GM23338 (cell line): ENCODE results near the gene PDE4B. TPM values are rescaled to one million over a fixed set of nuclear protein-coding genes. Genes with fewer than 3 reads are reported as not detected.

ENCODE experiments used
- ATAC-seq: fragments of 200-7000 bp; cut with Tn5 transposase; 3 replicates; pipeline ENCODE4 v1.9.1; 2020
- DNase-seq: peaks from one replicate; pipeline ENCODE4 v3.0.0-alpha.2; 2015; ENCODE audit warnings: low spot score
- H2AFZ ChIP-seq: fragments of 200-600 bp; sonication (generic); 2 replicates; pipeline ENCODE4 v1.8.0; 2016; ENCODE audit warnings: antibody characterized with exemption, mild to moderate bottlenecking, moderate library complexity
- H3F3A ChIP-seq: fragments of 200-600 bp; sonication (generic); replicated peaks from 2 replicates; pipeline ENCODE4 v1.8.0; 2017; ENCODE audit warnings: antibody characterized with exemption, mixed run types, low read depth
- H3K27ac ChIP-seq: fragments of 200-600 bp; sonication (generic); 2 replicates; pipeline ENCODE4 v1.6.1; 2016; ENCODE audit warnings: low read depth
- H3K27me3 ChIP-seq: fragments of 200-600 bp; sonication (generic); 2 replicates; pipeline ENCODE4 v1.8.0; 2016; ENCODE audit warnings: mild to moderate bottlenecking, mixed run types, moderate library complexity; ENCODE audit not compliant: insufficient read depth
- H3K36me3 ChIP-seq: fragments of 200-600 bp; sonication (generic); 2 replicates; pipeline ENCODE4 v1.8.0; 2016; ENCODE audit warnings: mild to moderate bottlenecking; ENCODE audit not compliant: insufficient read depth
- H3K4me1 ChIP-seq: fragments of 200-600 bp; sonication (generic); 2 replicates; pipeline ENCODE4 v1.8.0; 2016; ENCODE audit warnings: mild to moderate bottlenecking, moderate library complexity; ENCODE audit not compliant: insufficient read depth
- H3K4me2 ChIP-seq: fragments of 200-600 bp; sonication (generic); 2 replicates; pipeline ENCODE4 v1.7.1; 2017; ENCODE audit warnings: mixed run types
- H3K4me3 ChIP-seq: fragments of 200-600 bp; sonication (generic); 2 replicates; pipeline ENCODE4 v1.6.1; 2016; ENCODE audit warnings: mixed run types
- H3K79me2 ChIP-seq: fragments of 200-600 bp; sonication (generic); replicated peaks from 2 replicates; pipeline ENCODE4 v1.8.0; 2017; ENCODE audit warnings: mild to moderate bottlenecking; ENCODE audit not compliant: insufficient read depth
- H3K9me2 ChIP-seq: fragments of 200-600 bp; sonication (generic); 2 replicates; pipeline ENCODE4 v1.8.0; 2017; ENCODE audit not compliant: insufficient read depth
- H4K20me1 ChIP-seq: fragments of 200-600 bp; sonication (generic); replicated peaks from 2 replicates; pipeline ENCODE4 v1.8.0; 2017; ENCODE audit warnings: mild to moderate bottlenecking; ENCODE audit not compliant: insufficient read depth
- H3K27ac Mint-ChIP-seq: 2 replicates; pipeline ENCODE4 v1.8.0; 2020; ENCODE audit warnings: inconsistent platforms, mild to moderate bottlenecking, moderate library complexity, mixed read lengths
- H3K27me3 Mint-ChIP-seq: 3 replicates; pipeline ENCODE4 v1.8.0; 2022; ENCODE audit warnings: low read depth, mild to moderate bottlenecking, moderate library complexity, mixed read lengths, inconsistent platforms; ENCODE audit not compliant: insufficient read depth, poor library complexity
- H3K36me3 Mint-ChIP-seq: 3 replicates; pipeline ENCODE4 v1.8.0; 2021; ENCODE audit warnings: low read depth, mild to moderate bottlenecking, inconsistent platforms, moderate library complexity, mixed read lengths
- H3K4me1 Mint-ChIP-seq: 3 replicates; pipeline ENCODE4 v1.8.0; 2020; ENCODE audit warnings: mild to moderate bottlenecking, inconsistent platforms, mixed read lengths
- H3K4me3 Mint-ChIP-seq: 3 replicates; pipeline ENCODE4 v1.8.0; 2021; ENCODE audit warnings: moderate library complexity, mild to moderate bottlenecking, inconsistent platforms, mixed read lengths
- H3K9me3 Mint-ChIP-seq: 3 replicates; pipeline ENCODE4 v1.8.0; 2020; ENCODE audit warnings: moderate library complexity, mild to moderate bottlenecking, inconsistent platforms, mixed read lengths
- CREB1 ChIP-seq: fragments of 250-450 bp; sonication (Bioruptor Pico); IDR thresholded peaks from 2 replicates; pipeline ENCODE4 v1.5.0; 2020; ENCODE audit warnings: low read depth, mild to moderate bottlenecking, moderate library complexity
- EZH2 ChIP-seq: fragments of 200-600 bp; sonication (generic); IDR thresholded peaks from one replicate; pipeline ENCODE4 v1.8.0; 2017; ENCODE audit warnings: antibody characterized with exemption, mild to moderate bottlenecking, low read depth; ENCODE audit not compliant: unreplicated experiment
- EZH2phosphoT487 ChIP-seq: fragments of 200-600 bp; sonication (generic); IDR thresholded peaks from one replicate; pipeline ENCODE4 v1.8.1; 2018; ENCODE audit warnings: antibody characterized with exemption; ENCODE audit not compliant: unreplicated experiment
- JUNB ChIP-seq: IDR thresholded peaks from one replicate; pipeline ENCODE4 v1.6.1; 2016; ENCODE audit warnings: antibody characterized with exemption; ENCODE audit not compliant: unreplicated experiment
- NANOG ChIP-seq: IDR thresholded peaks from 2 replicates; pipeline ENCODE4 v1.6.1; 2016; ENCODE audit warnings: antibody characterized with exemption, borderline replicate concordance
- POLR2AphosphoS5 ChIP-seq: IDR thresholded peaks from 2 replicates; pipeline ENCODE4 v1.6.1; 2016; ENCODE audit warnings: antibody characterized with exemption, low read depth
- REST ChIP-seq: IDR thresholded peaks from one replicate; pipeline ENCODE4 v1.6.1; 2018; ENCODE audit warnings: antibody characterized with exemption; ENCODE audit not compliant: unreplicated experiment
- STAT1 ChIP-seq: IDR thresholded peaks from one replicate; pipeline ENCODE4 v1.6.1; 2016; ENCODE audit warnings: antibody characterized with exemption; ENCODE audit not compliant: unreplicated experiment
- ZNF114 ChIP-seq: fragments of 250-450 bp; sonication (Bioruptor Pico); IDR thresholded peaks from 2 replicates; pipeline ENCODE4 v1.5.0; 2020; ENCODE audit warnings: mild to moderate bottlenecking, moderate library complexity
- ZNF331 ChIP-seq: fragments of 250-450 bp; sonication (Bioruptor Pico); IDR thresholded peaks from 2 replicates; pipeline ENCODE4 v1.5.0; 2020; ENCODE audit warnings: low read depth, mild to moderate bottlenecking, moderate library complexity
- polyA plus RNA-seq: library from polyadenylated mRNA; unstranded; fragments of >200 nt; fragmentation: Nextera tagmentation; extraction: Ambion mirVana; gene quantifications from 2 replicates; pipeline ENCODE4 v1.2.1, GENCODE V29; 2016
- total RNA-seq: library from RNA; depleted of rRNA; stranded (reverse); fragments of >200 nt; shearing (Covaris generic); gene quantifications from 2 replicates; pipeline ENCODE4 v1.2.3, GENCODE V29; 2014
- TF ChIP-seq, protein P1 (sequence below): fragments of 250-450 bp; sonication (Bioruptor Pico); IDR thresholded peaks from 2 replicates; pipeline ENCODE4 v1.5.0; 2020; ENCODE audit warnings: mild to moderate bottlenecking, moderate library complexity
- TF ChIP-seq, protein P2 (sequence below), 2 experiments: fragments of 200-600 bp in 1 of 2; sonication (generic) in 1 of 2; conservative IDR thresholded peaks; 2 replicates each; pipeline versions ENCODE4 v1.5.1 to v1.6.1; 2016 to 2017; ENCODE audit warnings: antibody characterized with exemption in 2 of 2, low read depth in 2 of 2, mild to moderate bottlenecking in 2 of 2, moderate library complexity in 1 of 2
- TF ChIP-seq, protein P3 (sequence below): IDR thresholded peaks from 2 replicates; pipeline ENCODE4 v1.6.1; 2016; ENCODE audit warnings: antibody characterized with exemption

The PDE4B gene
- total and polyA plus RNA-seq, 2 experiments from 2014 or later = 14.0 to 25.6 TPM

DNA sequence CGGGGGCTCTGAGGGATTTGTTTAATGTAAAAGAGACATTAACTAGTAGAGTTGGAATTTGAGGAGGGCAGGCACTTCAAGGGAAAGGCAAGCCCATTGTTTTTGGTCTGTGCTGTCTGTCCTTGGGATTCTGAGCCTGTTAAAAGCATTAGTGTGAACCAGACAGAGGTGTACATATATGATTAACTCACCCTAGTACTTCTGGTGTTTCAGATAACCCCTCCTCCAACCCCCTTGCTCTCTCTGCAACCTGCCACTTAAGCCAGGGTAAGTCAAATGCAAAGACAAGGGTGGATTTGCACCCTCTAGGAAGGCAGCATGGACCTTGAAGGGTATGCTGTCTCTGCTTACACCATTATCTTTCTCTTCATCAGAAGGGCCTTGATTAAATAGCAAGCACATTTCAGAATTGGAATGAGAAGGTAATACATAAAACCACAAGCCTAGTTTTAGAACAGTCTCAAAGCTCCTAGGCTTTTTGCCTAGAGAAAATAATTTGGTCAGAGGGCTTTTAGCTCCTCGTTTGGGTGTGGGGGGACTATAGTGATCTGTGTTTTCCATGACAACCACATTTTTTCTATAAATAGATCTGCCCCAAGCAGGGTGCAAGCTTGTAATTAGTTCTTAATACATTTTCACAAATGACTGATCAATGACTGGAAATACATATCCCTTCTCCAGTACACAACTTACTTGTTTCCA lies 620.6 kb downstream of the PDE4B start:
- Histone ChIP-seq H3K4me1 (no peaks in the 10 kb centered on the region), H3F3A (no peaks in the 10 kb centered on the region), H3K4me3 (no peak overlapping the region), H3K9me2 (no peaks in the 10 kb centered on the region), H4K20me1 (no peaks in the 10 kb centered on the region), H3K36me3 (no peaks in the 10 kb centered on the region), H3K27ac (no peak overlapping the region), H3K27me3 (no peaks in the 10 kb centered on the region), H2AFZ (peak overlapping the region; percentile 1; the same call in 1 of the 2 replicates), H3K79me2 (no peaks in the 10 kb centered on the region), H3K4me2 (no peak overlapping the region)
- peaks cover 29% of the 10 kb centered on the region for H3K9me3 Mint-ChIP-seq
- H3K27ac Mint-ChIP-seq = no peak overlapping the region
- no peak overlapping the region for H3K4me3 Mint-ChIP-seq
- no peaks in the 10 kb centered on the region for H3K27me3 Mint-ChIP-seq
- no peaks in the 10 kb centered on the region for H3K4me1 Mint-ChIP-seq
- TF ChIP-seq EZH2phosphoT487 = no peak
- TF ChIP-seq ZNF114 (CRISPR knock-in tag) = no peak
- TF ChIP-seq JUNB = no peak
- TF ChIP-seq EZH2 = no peak
- no peak for TF ChIP-seq NANOG
- TF ChIP-seq CREB1 (CRISPR knock-in tag) = no peak
- no peak for TF ChIP-seq POLR2AphosphoS5
- TF ChIP-seq REST = no peak
- TF ChIP-seq, protein P1, sequence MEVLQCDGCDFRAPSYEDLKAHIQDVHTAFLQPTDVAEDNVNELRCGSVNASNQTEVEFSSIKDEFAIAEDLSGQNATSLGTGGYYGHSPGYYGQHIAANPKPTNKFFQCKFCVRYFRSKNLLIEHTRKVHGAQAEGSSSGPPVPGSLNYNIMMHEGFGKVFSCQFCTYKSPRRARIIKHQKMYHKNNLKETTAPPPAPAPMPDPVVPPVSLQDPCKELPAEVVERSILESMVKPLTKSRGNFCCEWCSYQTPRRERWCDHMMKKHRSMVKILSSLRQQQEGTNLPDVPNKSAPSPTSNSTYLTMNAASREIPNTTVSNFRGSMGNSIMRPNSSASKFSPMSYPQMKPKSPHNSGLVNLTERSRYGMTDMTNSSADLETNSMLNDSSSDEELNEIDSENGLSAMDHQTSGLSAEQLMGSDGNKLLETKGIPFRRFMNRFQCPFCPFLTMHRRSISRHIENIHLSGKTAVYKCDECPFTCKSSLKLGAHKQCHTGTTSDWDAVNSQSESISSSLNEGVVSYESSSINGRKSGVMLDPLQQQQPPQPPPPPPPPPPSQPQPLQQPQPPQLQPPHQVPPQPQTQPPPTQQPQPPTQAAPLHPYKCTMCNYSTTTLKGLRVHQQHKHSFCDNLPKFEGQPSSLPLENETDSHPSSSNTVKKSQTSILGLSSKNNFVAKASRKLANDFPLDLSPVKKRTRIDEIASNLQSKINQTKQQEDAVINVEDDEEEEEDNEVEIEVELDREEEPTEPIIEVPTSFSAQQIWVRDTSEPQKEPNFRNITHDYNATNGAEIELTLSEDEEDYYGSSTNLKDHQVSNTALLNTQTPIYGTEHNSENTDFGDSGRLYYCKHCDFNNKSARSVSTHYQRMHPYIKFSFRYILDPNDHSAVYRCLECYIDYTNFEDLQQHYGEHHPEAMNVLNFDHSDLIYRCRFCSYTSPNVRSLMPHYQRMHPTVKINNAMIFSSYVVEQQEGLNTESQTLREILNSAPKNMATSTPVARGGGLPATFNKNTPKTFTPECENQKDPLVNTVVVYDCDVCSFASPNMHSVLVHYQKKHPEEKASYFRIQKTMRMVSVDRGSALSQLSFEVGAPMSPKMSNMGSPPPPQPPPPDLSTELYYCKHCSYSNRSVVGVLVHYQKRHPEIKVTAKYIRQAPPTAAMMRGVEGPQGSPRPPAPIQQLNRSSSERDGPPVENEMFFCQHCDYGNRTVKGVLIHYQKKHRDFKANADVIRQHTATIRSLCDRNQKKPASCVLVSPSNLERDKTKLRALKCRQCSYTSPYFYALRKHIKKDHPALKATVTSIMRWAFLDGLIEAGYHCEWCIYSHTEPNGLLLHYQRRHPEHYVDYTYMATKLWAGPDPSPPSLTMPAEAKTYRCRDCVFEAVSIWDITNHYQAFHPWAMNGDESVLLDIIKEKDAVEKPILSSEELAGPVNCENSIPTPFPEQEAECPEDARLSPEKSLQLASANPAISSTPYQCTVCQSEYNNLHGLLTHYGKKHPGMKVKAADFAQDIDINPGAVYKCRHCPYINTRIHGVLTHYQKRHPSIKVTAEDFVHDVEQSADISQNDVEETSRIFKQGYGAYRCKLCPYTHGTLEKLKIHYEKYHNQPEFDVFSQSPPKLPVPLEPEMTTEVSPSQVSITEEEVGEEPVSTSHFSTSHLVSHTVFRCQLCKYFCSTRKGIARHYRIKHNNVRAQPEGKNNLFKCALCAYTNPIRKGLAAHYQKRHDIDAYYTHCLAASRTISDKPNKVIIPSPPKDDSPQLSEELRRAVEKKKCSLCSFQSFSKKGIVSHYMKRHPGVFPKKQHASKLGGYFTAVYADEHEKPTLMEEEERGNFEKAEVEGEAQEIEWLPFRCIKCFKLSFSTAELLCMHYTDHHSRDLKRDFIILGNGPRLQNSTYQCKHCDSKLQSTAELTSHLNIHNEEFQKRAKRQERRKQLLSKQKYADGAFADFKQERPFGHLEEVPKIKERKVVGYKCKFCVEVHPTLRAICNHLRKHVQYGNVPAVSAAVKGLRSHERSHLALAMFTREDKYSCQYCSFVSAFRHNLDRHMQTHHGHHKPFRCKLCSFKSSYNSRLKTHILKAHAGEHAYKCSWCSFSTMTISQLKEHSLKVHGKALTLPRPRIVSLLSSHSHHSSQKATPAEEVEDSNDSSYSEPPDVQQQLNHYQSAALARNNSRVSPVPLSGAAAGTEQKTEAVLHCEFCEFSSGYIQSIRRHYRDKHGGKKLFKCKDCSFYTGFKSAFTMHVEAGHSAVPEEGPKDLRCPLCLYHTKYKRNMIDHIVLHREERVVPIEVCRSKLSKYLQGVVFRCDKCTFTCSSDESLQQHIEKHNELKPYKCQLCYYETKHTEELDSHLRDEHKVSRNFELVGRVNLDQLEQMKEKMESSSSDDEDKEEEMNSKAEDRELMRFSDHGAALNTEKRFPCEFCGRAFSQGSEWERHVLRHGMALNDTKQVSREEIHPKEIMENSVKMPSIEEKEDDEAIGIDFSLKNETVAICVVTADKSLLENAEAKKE = no peak
- TF ChIP-seq, protein P2, sequence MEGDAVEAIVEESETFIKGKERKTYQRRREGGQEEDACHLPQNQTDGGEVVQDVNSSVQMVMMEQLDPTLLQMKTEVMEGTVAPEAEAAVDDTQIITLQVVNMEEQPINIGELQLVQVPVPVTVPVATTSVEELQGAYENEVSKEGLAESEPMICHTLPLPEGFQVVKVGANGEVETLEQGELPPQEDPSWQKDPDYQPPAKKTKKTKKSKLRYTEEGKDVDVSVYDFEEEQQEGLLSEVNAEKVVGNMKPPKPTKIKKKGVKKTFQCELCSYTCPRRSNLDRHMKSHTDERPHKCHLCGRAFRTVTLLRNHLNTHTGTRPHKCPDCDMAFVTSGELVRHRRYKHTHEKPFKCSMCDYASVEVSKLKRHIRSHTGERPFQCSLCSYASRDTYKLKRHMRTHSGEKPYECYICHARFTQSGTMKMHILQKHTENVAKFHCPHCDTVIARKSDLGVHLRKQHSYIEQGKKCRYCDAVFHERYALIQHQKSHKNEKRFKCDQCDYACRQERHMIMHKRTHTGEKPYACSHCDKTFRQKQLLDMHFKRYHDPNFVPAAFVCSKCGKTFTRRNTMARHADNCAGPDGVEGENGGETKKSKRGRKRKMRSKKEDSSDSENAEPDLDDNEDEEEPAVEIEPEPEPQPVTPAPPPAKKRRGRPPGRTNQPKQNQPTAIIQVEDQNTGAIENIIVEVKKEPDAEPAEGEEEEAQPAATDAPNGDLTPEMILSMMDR (conservative IDR thresholded peaks at IDR 0.05; ENCODE audit: low read depth in 2 of 2) = no peak
- no peak for TF ChIP-seq ZNF331 (CRISPR knock-in tag)
- TF ChIP-seq, protein P3, sequence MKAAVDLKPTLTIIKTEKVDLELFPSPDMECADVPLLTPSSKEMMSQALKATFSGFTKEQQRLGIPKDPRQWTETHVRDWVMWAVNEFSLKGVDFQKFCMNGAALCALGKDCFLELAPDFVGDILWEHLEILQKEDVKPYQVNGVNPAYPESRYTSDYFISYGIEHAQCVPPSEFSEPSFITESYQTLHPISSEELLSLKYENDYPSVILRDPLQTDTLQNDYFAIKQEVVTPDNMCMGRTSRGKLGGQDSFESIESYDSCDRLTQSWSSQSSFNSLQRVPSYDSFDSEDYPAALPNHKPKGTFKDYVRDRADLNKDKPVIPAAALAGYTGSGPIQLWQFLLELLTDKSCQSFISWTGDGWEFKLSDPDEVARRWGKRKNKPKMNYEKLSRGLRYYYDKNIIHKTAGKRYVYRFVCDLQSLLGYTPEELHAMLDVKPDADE = no peak
- no peak for TF ChIP-seq STAT1
- ATAC-seq (no peak), DNase-seq (no peak)
- peaks cover 16% of the 10 kb centered on the region; the same call in 2 of the 3 replicates for H3K36me3 Mint-ChIP-seq
